MM.1S (cell line): Measurements from ENCODE around the gene TBL1XR1.

Experiments used
- DNase-seq: peaks from one replicate; pipeline ENCODE4 v3.0.0-alpha.2; 2015
- H2AFZ ChIP-seq: fragments of 300-600 bp; sonication (generic); 2 replicates; pipeline ENCODE4 v1.6.0; 2016; ENCODE audit warnings: antibody characterized with exemption, low read length
- H3F3A ChIP-seq: fragments of 300-600 bp; sonication (generic); 2 replicates; pipeline ENCODE4 v1.6.1; 2016; ENCODE audit warnings: mild to moderate bottlenecking, antibody characterized with exemption, low read length, moderate library complexity, mixed read lengths; ENCODE audit not compliant: insufficient read depth
- H3K27ac ChIP-seq: fragments of 300-600 bp; sonication (generic); 2 replicates; pipeline ENCODE4 v1.5.1; 2016; ENCODE audit warnings: mild to moderate bottlenecking, low read length
- H3K27me3 ChIP-seq: fragments of 300-600 bp; sonication (generic); replicated peaks from 2 replicates; pipeline ENCODE4 v1.6.0; 2016; ENCODE audit warnings: low read length; ENCODE audit not compliant: insufficient read depth
- H3K36me3 ChIP-seq: fragments of 300-600 bp; sonication (generic); replicated peaks from 2 replicates; pipeline ENCODE4 v1.6.1; 2016; ENCODE audit warnings: mild to moderate bottlenecking, low read length, mixed read lengths; ENCODE audit not compliant: insufficient read depth
- H3K4me1 ChIP-seq: fragments of 300-600 bp; sonication (generic); 2 replicates; pipeline ENCODE4 v1.6.1; 2016; ENCODE audit warnings: low read length, mixed read lengths
- H3K4me2 ChIP-seq: fragments of 300-600 bp; sonication (generic); 2 replicates; pipeline ENCODE4 v1.6.0; 2016; ENCODE audit warnings: low read depth, low read length
- H3K4me3 ChIP-seq: fragments of 300-600 bp; sonication (generic); 2 replicates; pipeline ENCODE4 v1.5.1; 2016; ENCODE audit warnings: low read length, mixed read lengths
- H3K79me2 ChIP-seq: fragments of 300-600 bp; sonication (generic); 2 replicates; pipeline ENCODE4 v1.6.1; 2016; ENCODE audit warnings: mixed run types, low read length, mixed read lengths
- H3K9ac ChIP-seq: fragments of 300-600 bp; sonication (generic); 2 replicates; pipeline ENCODE4 v1.6.1; 2016; ENCODE audit warnings: low read length, mixed read lengths
- H3K9me2 ChIP-seq: fragments of 300-600 bp; sonication (generic); replicated peaks from 2 replicates; pipeline ENCODE4 v1.6.1; 2016; ENCODE audit warnings: mild to moderate bottlenecking, low read length, mixed read lengths; ENCODE audit not compliant: insufficient read depth
- H3K9me3 ChIP-seq: fragments of 300-600 bp; sonication (generic); replicated peaks from 2 replicates; pipeline ENCODE4 v1.6.1; 2016; ENCODE audit warnings: mild to moderate bottlenecking, low read length, mixed read lengths; ENCODE audit not compliant: insufficient read depth
- H4K20me1 ChIP-seq: fragments of 300-600 bp; sonication (generic); 2 replicates; pipeline ENCODE4 v1.6.1; 2016; ENCODE audit warnings: mild to moderate bottlenecking, low read length, moderate library complexity, mixed read lengths; ENCODE audit not compliant: insufficient read depth
- EZH2 ChIP-seq: fragments of 300-600 bp; sonication (generic); optimal IDR thresholded peaks from 2 replicates; pipeline ENCODE3; 2017; ENCODE audit warnings: low read depth, mild to moderate bottlenecking, antibody characterized with exemption, low read length, mixed read lengths
- EZH2phosphoT487 ChIP-seq: fragments of 300-600 bp; sonication (generic); IDR thresholded peaks from 2 replicates; pipeline ENCODE4 v1.6.1; 2018; ENCODE audit warnings: antibody characterized with exemption, low read length
- TF ChIP-seq, protein P1 (sequence below): fragments of 300-600 bp; sonication (generic); IDR thresholded peaks from 2 replicates; pipeline ENCODE4 v1.5.1; 2016; ENCODE audit warnings: antibody characterized with exemption, low read length, mixed read lengths

The TBL1XR1 gene

DNA sequence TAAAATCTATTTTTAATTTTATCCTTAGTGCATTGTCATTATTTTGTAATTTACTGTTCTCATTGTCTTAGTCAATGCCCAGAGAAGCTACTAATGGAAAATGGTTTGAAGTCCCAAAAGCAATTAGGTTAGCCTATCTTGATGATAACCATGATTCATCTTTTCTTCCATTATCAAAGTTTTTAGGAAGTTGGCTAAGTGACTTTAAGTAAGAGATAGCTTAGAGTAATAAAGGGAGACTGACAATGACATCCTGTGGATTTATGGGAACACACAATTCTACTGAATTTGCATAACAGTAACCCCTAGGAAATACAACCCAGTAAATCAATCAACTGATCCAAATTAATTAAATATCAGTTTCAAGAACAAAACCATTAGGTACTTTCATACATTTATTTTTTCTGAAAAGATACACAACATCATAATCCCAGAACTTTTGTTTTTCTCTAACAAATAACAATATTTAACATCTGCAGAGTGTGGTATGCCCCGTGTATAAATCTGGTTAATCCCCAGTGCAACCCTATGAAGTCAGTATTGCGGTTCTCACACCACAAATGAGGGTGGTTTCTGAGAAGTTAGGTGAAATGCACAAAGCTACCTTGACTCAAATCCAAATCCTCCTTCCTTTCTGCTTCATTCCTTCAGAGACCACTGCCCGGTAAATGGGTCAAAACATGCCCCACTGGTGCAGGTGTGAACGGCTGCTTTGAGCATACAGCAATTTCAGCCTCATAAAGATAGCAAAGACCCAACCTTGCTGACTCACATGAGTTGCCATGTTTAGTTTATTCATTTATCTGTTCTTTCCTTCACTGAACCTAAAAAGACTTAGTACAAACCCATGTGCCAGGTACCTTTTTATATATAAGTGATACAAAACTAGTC, 202.1 kb downstream of the TBL1XR1 start:
- no peaks in the 10 kb centered on the region; the same call in 1 of the 2 replicates for H3F3A ChIP-seq
- H3K9me2 ChIP-seq: no peaks in the 10 kb centered on the region
- H3K79me2 ChIP-seq: no peaks in the 10 kb centered on the region
- H2AFZ ChIP-seq: no peak overlapping the region
- no peak overlapping the region for H3K9ac ChIP-seq
- no peak overlapping the region for H3K4me3 ChIP-seq
- no peak overlapping the region for H3K27ac ChIP-seq
- no peaks in the 10 kb centered on the region for H3K4me1 ChIP-seq
- H4K20me1 ChIP-seq: no peaks in the 10 kb centered on the region
- H3K27me3 ChIP-seq: no peaks in the 10 kb centered on the region
- no peaks in the 10 kb centered on the region for H3K9me3 ChIP-seq
- TF ChIP-seq EZH2phosphoT487 (no peak), EZH2 (no peak)
- TF ChIP-seq, protein P1, sequence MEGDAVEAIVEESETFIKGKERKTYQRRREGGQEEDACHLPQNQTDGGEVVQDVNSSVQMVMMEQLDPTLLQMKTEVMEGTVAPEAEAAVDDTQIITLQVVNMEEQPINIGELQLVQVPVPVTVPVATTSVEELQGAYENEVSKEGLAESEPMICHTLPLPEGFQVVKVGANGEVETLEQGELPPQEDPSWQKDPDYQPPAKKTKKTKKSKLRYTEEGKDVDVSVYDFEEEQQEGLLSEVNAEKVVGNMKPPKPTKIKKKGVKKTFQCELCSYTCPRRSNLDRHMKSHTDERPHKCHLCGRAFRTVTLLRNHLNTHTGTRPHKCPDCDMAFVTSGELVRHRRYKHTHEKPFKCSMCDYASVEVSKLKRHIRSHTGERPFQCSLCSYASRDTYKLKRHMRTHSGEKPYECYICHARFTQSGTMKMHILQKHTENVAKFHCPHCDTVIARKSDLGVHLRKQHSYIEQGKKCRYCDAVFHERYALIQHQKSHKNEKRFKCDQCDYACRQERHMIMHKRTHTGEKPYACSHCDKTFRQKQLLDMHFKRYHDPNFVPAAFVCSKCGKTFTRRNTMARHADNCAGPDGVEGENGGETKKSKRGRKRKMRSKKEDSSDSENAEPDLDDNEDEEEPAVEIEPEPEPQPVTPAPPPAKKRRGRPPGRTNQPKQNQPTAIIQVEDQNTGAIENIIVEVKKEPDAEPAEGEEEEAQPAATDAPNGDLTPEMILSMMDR: no peak
- DNase-seq: no peak
- no peak overlapping the region for H3K4me2 ChIP-seq
- no peaks in the 10 kb centered on the region for H3K36me3 ChIP-seq

DNA sequence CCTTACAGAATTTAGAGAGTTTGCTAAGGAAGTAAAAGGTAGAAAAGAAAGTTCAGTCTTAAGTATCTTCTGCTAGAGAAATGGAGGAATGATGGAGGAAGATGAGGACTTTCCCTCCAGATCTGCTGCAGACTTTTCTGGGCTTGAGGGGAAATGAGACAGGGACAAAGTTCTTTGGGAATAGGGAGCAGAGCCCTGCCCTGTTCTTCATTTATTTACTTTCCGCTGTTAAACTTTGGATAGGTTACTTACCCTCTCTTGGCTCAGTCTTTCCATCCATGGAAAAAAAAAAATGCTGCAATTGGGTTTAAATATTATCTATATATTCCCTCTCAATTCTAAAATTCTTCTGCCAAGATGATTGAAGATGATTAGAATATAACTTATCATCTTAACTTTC, 202.9 kb downstream of the TBL1XR1 start:
- no peaks in the 10 kb centered on the region for H4K20me1 ChIP-seq
- no peaks in the 10 kb centered on the region for H3K9me2 ChIP-seq
- no peak overlapping the region for H3K9ac ChIP-seq
- H3K79me2 ChIP-seq: no peaks in the 10 kb centered on the region
- H3K27me3 ChIP-seq: no peaks in the 10 kb centered on the region
- no peaks in the 10 kb centered on the region for H3K4me1 ChIP-seq
- H3K36me3 ChIP-seq: no peaks in the 10 kb centered on the region
- no peak for DNase-seq
- H3K4me3 ChIP-seq: no peak overlapping the region
- TF ChIP-seq, protein P1: no peak
- TF ChIP-seq EZH2: no peak
- TF ChIP-seq EZH2phosphoT487: no peak
- H3F3A ChIP-seq: no peaks in the 10 kb centered on the region; the same call in 1 of the 2 replicates
- no peaks in the 10 kb centered on the region for H3K9me3 ChIP-seq
- no peak overlapping the region for H2AFZ ChIP-seq
- no peak overlapping the region for H3K27ac ChIP-seq
- H3K4me2 ChIP-seq: no peak overlapping the region

DNA sequence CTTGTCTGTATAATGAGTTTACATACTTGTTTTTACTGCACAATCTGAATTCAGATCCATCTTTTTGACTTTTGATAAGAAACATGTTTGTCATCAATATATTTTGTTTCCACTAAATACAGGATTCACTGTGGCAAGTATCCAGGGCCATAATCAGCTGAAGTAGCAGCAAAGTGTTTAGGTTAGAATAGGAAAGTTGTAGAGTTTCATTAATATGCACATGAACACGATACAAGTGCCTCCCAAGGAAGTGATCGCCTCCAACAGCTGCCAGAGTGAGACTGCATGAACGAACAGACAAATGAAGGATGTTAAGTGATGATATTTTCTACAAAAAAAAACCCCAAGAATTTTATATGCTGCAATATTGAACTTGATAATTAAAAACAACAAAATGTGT, 204.3 kb downstream of the TBL1XR1 start:
- Histone ChIP-seq H3K27me3 (no peaks in the 10 kb centered on the region), H3K79me2 (no peaks in the 10 kb centered on the region), H3K9ac (no peak overlapping the region), H3K9me3 (no peaks in the 10 kb centered on the region), H4K20me1 (no peaks in the 10 kb centered on the region), H3F3A (no peaks in the 10 kb centered on the region; the same call in 1 of the 2 replicates), H3K4me2 (no peak overlapping the region), H3K4me1 (no peaks in the 10 kb centered on the region), H3K27ac (no peak overlapping the region), H3K4me3 (no peak overlapping the region), H3K9me2 (no peaks in the 10 kb centered on the region), H3K36me3 (no peaks in the 10 kb centered on the region), H2AFZ (no peak overlapping the region)
- no peak for TF ChIP-seq EZH2
- no peak for TF ChIP-seq EZH2phosphoT487
- TF ChIP-seq, protein P1: no peak
- DNase-seq: no peak
